ENCODE results near the gene GIPC3.

The GIPC3 gene

DNA sequence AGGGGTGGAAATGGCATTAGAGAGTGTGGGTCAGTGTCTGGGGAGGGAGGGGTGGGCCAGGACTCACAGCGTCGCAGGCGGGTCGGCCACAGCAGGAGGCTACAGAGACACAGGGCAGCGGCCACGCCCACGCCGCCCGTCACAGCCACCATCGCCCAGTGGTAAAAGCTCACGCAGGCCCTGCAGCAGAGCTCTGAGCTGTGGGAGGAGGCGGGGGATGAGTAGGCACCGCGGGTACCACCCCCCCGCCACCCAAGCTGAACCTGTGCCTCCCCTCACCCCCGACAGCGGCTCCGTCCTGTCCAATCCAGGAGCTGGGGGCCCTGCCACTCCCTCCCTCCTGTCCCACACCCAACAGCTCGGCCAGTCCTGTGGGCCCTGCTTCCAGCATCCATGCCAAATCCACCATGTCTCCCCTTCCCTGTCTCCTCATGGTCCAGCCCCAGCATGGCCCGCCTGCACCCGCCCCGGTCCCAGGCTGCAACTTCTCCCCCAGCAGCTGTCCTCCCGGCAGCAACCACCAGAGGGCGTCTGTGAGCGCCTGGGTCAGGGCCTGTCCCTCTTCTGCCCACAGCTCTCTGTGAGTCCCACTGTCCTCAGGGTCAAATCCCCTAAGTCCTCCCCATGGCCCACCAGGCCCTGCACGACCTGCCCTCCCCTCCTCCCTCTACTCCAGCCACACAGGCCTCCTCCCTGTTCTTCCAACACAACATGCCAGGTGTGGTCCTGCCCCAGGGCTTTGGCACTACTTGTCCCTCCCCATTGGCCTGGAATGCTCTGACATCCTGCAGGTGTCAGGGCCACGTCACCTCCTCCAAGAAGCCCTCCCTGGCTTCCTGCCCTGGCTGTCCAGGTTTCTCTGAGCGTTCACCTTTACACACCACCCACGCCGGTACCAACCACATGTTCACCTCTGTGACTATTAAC is 40.3 kb upstream of the GIPC3 start:
- no peak overlapping the region for H3K4me3 ChIP-seq (ENCODE audit: control insufficient read depth, low read depth, low read length)
- DNase-seq (ENCODE audit: low read depth) = no peak
- TF ChIP-seq, protein P1, sequence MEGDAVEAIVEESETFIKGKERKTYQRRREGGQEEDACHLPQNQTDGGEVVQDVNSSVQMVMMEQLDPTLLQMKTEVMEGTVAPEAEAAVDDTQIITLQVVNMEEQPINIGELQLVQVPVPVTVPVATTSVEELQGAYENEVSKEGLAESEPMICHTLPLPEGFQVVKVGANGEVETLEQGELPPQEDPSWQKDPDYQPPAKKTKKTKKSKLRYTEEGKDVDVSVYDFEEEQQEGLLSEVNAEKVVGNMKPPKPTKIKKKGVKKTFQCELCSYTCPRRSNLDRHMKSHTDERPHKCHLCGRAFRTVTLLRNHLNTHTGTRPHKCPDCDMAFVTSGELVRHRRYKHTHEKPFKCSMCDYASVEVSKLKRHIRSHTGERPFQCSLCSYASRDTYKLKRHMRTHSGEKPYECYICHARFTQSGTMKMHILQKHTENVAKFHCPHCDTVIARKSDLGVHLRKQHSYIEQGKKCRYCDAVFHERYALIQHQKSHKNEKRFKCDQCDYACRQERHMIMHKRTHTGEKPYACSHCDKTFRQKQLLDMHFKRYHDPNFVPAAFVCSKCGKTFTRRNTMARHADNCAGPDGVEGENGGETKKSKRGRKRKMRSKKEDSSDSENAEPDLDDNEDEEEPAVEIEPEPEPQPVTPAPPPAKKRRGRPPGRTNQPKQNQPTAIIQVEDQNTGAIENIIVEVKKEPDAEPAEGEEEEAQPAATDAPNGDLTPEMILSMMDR (IDR thresholded peaks at IDR 0.05; ENCODE audit: control insufficient read depth, insufficient read depth, low read depth, low read length, missing control alignments) = peak; percentile 97

DNA sequence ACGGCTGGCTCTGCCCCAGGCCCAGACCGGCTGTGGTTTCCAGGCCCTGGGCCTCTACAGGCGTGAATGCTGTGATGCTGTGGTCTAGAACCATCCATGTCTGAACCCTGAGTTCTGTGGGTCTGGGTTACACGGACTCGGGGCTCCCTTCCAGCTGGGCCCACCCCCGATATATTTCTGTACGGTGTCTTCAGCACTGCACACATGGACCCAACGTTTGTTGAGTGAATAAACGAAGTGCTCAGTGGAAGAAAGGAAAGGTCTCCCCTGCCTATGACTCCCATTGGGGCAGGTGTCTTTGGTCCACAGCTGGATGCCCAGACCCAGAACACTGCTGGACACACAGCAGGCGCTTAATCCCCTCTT is 39.6 kb upstream of the GIPC3 start:
- TF ChIP-seq, protein P1 (IDR thresholded peaks at IDR 0.05; ENCODE audit: control insufficient read depth, insufficient read depth, low read depth, low read length, missing control alignments) = no peak
- DNase-seq (ENCODE audit: low read depth) = no peak
- no peak overlapping the region for H3K4me3 ChIP-seq (ENCODE audit: control insufficient read depth, low read depth, low read length)

DNA sequence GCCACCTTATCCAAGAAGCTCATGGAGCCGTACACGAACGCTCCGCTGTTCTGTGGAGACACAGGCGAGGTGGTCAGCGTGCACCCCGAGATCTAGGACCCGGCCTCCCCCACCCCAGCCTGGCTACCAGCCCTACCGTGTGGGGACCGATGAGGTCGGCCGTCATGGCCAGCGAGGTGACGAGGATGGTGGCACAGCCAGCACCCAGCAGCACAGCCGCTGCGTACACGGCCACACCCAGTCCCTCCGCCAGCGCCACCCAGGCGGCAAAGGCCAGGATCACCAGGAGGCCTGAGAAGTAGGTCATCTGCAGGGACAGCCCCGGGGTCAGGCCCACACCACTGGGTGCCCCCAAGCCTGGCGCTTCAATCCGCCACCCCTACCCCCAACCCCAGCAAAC is 39.2 kb upstream of the GIPC3 start:
- TF ChIP-seq, protein P1 (IDR thresholded peaks at IDR 0.05; ENCODE audit: control insufficient read depth, insufficient read depth, low read depth, low read length, missing control alignments) = no peak
- DNase-seq (ENCODE audit: low read depth) = no peak
- no peak overlapping the region for H3K4me3 ChIP-seq (ENCODE audit: control insufficient read depth, low read depth, low read length)

DNA sequence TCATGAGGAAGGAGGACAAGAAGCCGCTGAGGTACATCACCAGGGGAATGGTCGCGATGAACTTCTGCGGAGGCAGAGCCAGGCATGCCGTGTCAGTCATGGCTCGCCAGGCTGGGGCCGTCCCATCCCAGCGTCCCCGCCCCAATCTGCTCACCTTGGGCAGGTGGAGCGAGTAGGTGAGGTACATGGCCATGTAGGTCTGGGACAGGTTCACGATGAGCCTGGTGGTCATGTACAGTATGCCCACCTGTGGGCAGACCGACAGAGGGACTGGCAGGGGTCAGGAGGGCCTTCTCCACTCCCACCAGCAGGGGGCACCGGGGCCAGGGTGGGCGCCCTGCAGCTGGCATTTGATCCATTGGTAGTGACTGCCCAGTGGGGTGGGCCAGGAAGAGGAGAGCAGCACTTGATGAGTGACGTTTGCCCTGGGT is 38.0 kb upstream of the GIPC3 start:
- TF ChIP-seq, protein P1 (IDR thresholded peaks at IDR 0.05; ENCODE audit: control insufficient read depth, insufficient read depth, low read depth, low read length, missing control alignments) = peak; percentile 71
- no peak for DNase-seq (ENCODE audit: low read depth)

DNA sequence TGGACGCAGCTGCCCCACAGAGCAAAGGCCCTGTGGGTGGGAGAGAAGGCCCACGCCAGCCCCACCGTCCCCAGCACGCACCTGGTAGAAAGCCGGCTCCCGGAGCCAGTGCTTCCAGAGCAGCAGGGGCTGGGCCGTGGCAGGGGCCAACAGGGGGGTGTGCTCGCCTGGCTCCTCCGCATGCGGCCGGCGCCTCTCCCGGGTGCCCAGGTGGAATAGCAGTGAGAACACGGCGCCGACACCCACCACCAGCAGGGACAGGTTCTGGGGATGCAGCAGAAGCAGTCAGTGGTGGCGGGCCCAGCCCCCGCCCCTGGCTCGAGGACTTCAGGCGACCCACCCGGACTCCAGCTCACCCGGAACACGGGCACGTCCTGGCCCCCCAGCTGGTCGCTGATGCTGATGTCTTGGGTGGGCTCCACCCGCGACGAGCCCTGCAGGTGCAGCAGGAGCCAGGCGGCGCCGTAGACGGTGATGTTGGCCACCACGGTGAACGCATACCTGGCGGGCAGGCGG is 37.5 kb upstream of the GIPC3 start:
- TF ChIP-seq, protein P1 (IDR thresholded peaks at IDR 0.05; ENCODE audit: control insufficient read depth, insufficient read depth, low read depth, low read length, missing control alignments) = no peak
- no peak overlapping the region for H3K4me3 ChIP-seq (ENCODE audit: control insufficient read depth, low read depth, low read length)
- DNase-seq (ENCODE audit: low read depth) = no peak

More for the DNA sequence above, 38.0 kb upstream of the GIPC3 start:
- no peak overlapping the region for H3K4me3 ChIP-seq (ENCODE audit: control insufficient read depth, low read depth, low read length)

DNA sequence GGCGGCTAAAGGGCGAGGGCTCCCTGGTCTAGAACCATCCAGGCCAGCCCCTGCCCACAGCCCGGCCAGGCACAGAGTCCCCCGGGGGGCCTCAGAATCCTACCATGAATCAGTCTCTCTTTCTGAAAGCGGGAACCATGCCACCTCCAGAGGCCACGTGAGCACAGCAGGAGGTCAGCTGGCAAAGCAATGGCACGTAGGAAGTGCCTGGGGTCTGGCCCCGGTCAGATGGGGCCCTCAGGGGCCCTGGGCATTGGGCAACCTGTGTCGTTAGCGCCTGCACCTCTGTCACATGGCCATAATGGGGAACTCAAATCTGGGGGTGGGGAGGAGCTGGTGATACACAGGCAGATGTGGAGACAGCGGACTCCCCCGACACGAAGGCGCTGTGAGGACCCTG is 36.7 kb upstream of the GIPC3 start:
- TF ChIP-seq, protein P1 (IDR thresholded peaks at IDR 0.05; ENCODE audit: control insufficient read depth, insufficient read depth, low read depth, low read length, missing control alignments) = no peak
- H3K4me3 ChIP-seq (ENCODE audit: control insufficient read depth, low read depth, low read length) = no peak overlapping the region
- DNase-seq (ENCODE audit: low read depth) = no peak

Data from AG09309 (cell line).